GM15510 (cell line): ENCODE data around the gene TMEM128.

ENCODE experiments used
- POLR2A ChIP-seq: IDR thresholded peaks from 3 replicates; pipeline ENCODE4 v1.6.1; 2011; ENCODE audit warnings: borderline replicate concordance; ENCODE audit not compliant: insufficient read length; ENCODE audit errors: extremely low read depth

The TMEM128 gene

GRCh38 chr4:4248029-4248884 lies at the start of gene TMEM128:
TMEM128 (minus strand) TSS chr4:4248223; CDS start chr4:4248202, 21 bp downstream.
- TF ChIP-seq POLR2A, result peak; percentile 91

DNA sequence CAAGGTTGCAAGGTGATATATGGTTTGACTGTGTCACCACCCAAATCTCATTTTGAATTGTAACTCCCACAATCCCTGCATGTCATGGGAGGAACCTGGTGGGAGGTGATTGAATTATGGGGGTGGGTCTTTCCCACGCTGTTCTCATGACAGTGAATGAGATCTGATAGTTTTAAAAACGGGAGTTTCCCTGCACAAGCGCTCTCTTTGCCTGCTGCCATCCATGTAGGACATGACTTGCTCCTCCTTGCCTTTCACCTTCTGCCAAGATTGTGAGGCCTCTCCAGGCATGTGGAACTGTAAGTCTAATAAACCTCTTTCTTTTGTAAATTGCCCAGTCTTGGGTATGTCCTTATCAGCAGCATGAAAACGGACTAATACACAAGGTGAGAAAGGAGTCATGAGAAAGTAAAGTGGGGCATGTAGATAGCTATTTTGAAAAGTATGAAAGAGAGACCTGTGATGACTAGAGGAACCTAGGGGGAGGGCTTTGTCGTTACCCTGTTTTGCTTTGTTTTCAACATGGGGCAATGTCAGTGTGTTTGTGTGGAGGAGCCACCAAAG lies 48.3 kb upstream of the TMEM128 start:
- TF ChIP-seq POLR2A, result no peak

- no peak for TF ChIP-seq POLR2A
Measured at GRCh38 chr4:4293279-4293678, 45.3 kb upstream of the TMEM128 start.

GRCh38 chr4:4289941-4290850 lies 42.2 kb upstream of the TMEM128 start, which contains the start of the genes LYAR and ZBTB49:
LYAR (minus strand) TSS chr4:4290154; CDS start chr4:4283742, 6,412 bp downstream.
ZBTB49 (plus strand) TSS chr4:4290251; CDS start chr4:4299946, 9,695 bp downstream.
- TF ChIP-seq POLR2A, result peak; percentile 89

- TF ChIP-seq POLR2A, result no peak
Measured at GRCh38 chr4:4289597-4289940, 41.5 kb upstream of the TMEM128 start.

- no peak for TF ChIP-seq POLR2A
Measured at GRCh38 chr4:4289055-4289454, 41.0 kb upstream of the TMEM128 start.

DNA sequence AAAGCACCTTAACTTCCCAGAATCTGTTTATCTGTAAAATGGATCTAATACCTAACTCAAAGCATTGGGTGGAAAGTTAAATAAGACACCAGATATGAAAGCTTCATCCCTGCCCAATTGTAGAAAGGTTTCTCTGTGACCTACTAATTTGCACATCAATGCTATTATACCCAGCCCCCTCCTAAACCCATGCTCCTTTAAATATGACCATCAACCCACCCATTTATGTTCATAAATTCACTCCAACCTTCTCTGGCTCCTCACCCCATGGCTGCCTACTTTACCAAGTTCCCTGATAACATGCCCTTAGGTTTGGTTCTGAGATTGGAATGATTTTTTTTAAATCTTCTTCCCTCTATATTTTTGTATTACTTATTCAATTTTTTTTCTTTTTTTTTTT lies 40.1 kb upstream of the TMEM128 start:
- no peak for TF ChIP-seq POLR2A

DNA sequence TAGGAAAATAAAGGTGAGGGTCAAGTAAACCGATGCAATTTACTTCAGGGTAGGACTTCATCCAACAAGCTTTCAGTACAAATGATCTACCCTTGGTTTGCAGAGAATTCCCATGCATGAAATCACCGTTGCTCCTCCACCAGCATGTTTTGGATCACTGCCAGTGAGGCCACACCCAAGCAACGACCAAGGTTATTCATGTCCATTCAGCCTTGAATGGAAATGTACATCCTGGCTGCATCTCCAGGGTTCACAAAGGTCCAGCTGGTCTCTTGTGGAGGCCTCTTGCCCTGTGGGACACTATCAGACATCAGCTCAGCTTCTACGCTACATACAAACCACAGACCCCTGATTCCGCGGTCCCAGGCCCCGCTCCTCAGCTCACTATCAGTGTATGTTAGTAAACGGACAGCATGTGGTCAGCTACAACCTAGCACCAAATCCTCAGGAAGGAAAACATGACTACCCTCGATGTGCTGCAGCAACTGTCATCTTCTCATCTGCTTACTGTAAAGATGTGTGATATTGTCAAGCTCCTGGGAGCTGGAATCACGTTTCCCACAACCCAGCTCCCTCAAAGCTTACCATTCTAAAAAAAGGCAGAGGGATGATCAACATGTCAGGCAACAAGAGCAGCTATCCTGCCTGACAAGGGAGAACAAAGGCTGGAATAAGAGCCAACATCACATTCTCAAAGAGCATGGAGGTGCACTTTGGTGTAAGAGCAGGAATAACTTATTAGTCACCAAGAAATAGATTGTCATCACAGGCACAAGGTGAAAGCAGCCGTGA lies 37.0 kb upstream of the TMEM128 start:
- no peak for TF ChIP-seq POLR2A

DNA sequence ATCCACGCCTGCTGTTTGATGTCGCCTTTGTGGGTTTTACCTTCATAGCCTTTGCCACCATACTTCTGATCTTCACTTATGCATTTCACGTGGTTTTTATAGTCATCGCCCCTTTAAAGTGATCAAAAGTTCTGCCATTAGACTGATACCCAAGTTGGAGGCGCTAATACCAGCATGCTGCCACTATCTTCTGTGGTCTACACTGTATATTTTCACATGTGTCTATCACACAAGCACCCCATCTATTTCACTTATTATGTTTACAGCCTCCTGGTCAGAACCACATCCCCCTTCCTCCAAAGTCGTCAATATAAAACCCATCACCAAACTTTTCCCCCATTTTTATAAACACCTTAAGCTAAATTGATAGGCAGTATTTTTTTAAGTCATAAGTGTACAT lies 33.8 kb upstream of the TMEM128 start:
- TF ChIP-seq POLR2A, result no peak

DNA sequence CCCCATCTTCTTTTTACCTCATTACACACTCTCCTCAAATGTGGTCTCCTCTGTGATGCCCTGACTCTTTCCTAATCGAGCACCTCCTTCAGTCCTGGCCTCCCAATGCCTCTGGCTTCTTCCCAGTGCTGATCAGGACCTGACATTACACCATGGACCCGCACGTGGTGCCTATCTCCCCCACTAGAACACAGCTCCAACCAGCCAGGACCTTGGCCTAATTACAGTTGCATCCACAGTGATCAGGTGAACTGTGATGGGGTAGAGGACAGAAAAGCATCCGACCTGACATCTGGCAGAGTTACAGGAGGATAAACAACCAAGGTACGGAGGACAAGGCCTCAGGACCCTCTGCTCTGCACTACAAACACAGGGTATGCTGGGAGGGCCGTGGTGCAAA lies 29.5 kb upstream of the TMEM128 start:
- TF ChIP-seq POLR2A, result no peak

- no peak for TF ChIP-seq POLR2A
Measured at GRCh38 chr4:4274226-4274625, 26.2 kb upstream of the TMEM128 start.

GRCh38 chr4:4271912-4272311 lies 23.9 kb upstream of the TMEM128 start:
- no peak for TF ChIP-seq POLR2A

GRCh38 chr4:4270529-4270928 lies 22.5 kb upstream of the TMEM128 start:
- no peak for TF ChIP-seq POLR2A

DNA sequence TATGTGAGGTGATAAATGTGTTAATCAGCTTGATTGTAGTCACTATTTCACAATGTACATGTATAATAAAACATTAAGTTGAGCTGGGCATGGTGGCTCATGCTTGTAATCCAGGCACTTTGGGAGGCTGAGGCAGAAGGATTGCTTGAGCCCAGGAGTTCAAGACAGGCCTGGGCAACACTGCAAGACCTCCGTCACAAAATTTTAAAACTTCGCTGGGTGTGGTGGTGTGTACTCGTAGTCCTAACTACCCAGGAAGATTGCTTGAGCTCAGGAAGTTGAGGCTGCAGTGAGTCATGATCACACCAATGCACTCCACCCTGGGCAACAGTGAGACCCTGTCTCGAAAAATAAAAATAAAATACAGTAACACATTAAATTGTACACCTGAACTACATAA lies 21.8 kb upstream of the TMEM128 start:
- no peak for TF ChIP-seq POLR2A
